GM23338 (cell line): ENCODE measurements around the gene STX8. TPM values are rescaled to one million over a fixed set of nuclear protein-coding genes. Genes with fewer than 3 reads are reported as not detected.
"Not testable (repeated sequence)": the region's sequence is repeated elsewhere in the genome, so short reads cannot be mapped to it uniquely, and the experiment has no call there.

ENCODE experiments used
- ATAC-seq: fragments of 200-7000 bp; cut with Tn5 transposase; 3 replicates; pipeline ENCODE4 v1.9.1; 2020
- DNase-seq: peaks from one replicate; pipeline ENCODE4 v3.0.0-alpha.2; 2015; ENCODE audit warnings: low spot score
- H2AFZ ChIP-seq: fragments of 200-600 bp; sonication (generic); 2 replicates; pipeline ENCODE4 v1.8.0; 2016; ENCODE audit warnings: antibody characterized with exemption, mild to moderate bottlenecking, moderate library complexity
- H3F3A ChIP-seq: fragments of 200-600 bp; sonication (generic); replicated peaks from 2 replicates; pipeline ENCODE4 v1.8.0; 2017; ENCODE audit warnings: antibody characterized with exemption, mixed run types, low read depth
- H3K27ac ChIP-seq: fragments of 200-600 bp; sonication (generic); 2 replicates; pipeline ENCODE4 v1.6.1; 2016; ENCODE audit warnings: low read depth
- H3K27me3 ChIP-seq: fragments of 200-600 bp; sonication (generic); 2 replicates; pipeline ENCODE4 v1.8.0; 2016; ENCODE audit warnings: mild to moderate bottlenecking, mixed run types, moderate library complexity; ENCODE audit not compliant: insufficient read depth
- H3K36me3 ChIP-seq: fragments of 200-600 bp; sonication (generic); 2 replicates; pipeline ENCODE4 v1.8.0; 2016; ENCODE audit warnings: mild to moderate bottlenecking; ENCODE audit not compliant: insufficient read depth
- H3K4me1 ChIP-seq: fragments of 200-600 bp; sonication (generic); 2 replicates; pipeline ENCODE4 v1.8.0; 2016; ENCODE audit warnings: mild to moderate bottlenecking, moderate library complexity; ENCODE audit not compliant: insufficient read depth
- H3K4me2 ChIP-seq: fragments of 200-600 bp; sonication (generic); 2 replicates; pipeline ENCODE4 v1.7.1; 2017; ENCODE audit warnings: mixed run types
- H3K4me3 ChIP-seq: fragments of 200-600 bp; sonication (generic); 2 replicates; pipeline ENCODE4 v1.6.1; 2016; ENCODE audit warnings: mixed run types
- H3K79me2 ChIP-seq: fragments of 200-600 bp; sonication (generic); replicated peaks from 2 replicates; pipeline ENCODE4 v1.8.0; 2017; ENCODE audit warnings: mild to moderate bottlenecking; ENCODE audit not compliant: insufficient read depth
- H3K9me2 ChIP-seq: fragments of 200-600 bp; sonication (generic); 2 replicates; pipeline ENCODE4 v1.8.0; 2017; ENCODE audit not compliant: insufficient read depth
- H4K20me1 ChIP-seq: fragments of 200-600 bp; sonication (generic); replicated peaks from 2 replicates; pipeline ENCODE4 v1.8.0; 2017; ENCODE audit warnings: mild to moderate bottlenecking; ENCODE audit not compliant: insufficient read depth
- H3K27ac Mint-ChIP-seq: 2 replicates; pipeline ENCODE4 v1.8.0; 2020; ENCODE audit warnings: inconsistent platforms, mild to moderate bottlenecking, moderate library complexity, mixed read lengths
- H3K27me3 Mint-ChIP-seq: 3 replicates; pipeline ENCODE4 v1.8.0; 2022; ENCODE audit warnings: low read depth, mild to moderate bottlenecking, moderate library complexity, mixed read lengths, inconsistent platforms; ENCODE audit not compliant: insufficient read depth, poor library complexity
- H3K36me3 Mint-ChIP-seq: 3 replicates; pipeline ENCODE4 v1.8.0; 2021; ENCODE audit warnings: low read depth, mild to moderate bottlenecking, inconsistent platforms, moderate library complexity, mixed read lengths
- H3K4me1 Mint-ChIP-seq: 3 replicates; pipeline ENCODE4 v1.8.0; 2020; ENCODE audit warnings: mild to moderate bottlenecking, inconsistent platforms, mixed read lengths
- H3K4me3 Mint-ChIP-seq: 3 replicates; pipeline ENCODE4 v1.8.0; 2021; ENCODE audit warnings: moderate library complexity, mild to moderate bottlenecking, inconsistent platforms, mixed read lengths
- H3K9me3 Mint-ChIP-seq: 3 replicates; pipeline ENCODE4 v1.8.0; 2020; ENCODE audit warnings: moderate library complexity, mild to moderate bottlenecking, inconsistent platforms, mixed read lengths
- EZH2 ChIP-seq: fragments of 200-600 bp; sonication (generic); IDR thresholded peaks from one replicate; pipeline ENCODE4 v1.8.0; 2017; ENCODE audit warnings: antibody characterized with exemption, mild to moderate bottlenecking, low read depth; ENCODE audit not compliant: unreplicated experiment
- EZH2phosphoT487 ChIP-seq: fragments of 200-600 bp; sonication (generic); IDR thresholded peaks from one replicate; pipeline ENCODE4 v1.8.1; 2018; ENCODE audit warnings: antibody characterized with exemption; ENCODE audit not compliant: unreplicated experiment
- NANOG ChIP-seq: IDR thresholded peaks from 2 replicates; pipeline ENCODE4 v1.6.1; 2016; ENCODE audit warnings: antibody characterized with exemption, borderline replicate concordance
- POLR2AphosphoS5 ChIP-seq: IDR thresholded peaks from 2 replicates; pipeline ENCODE4 v1.6.1; 2016; ENCODE audit warnings: antibody characterized with exemption, low read depth
- ZNF114 ChIP-seq: fragments of 250-450 bp; sonication (Bioruptor Pico); IDR thresholded peaks from 2 replicates; pipeline ENCODE4 v1.5.0; 2020; ENCODE audit warnings: mild to moderate bottlenecking, moderate library complexity
- ZNF331 ChIP-seq: fragments of 250-450 bp; sonication (Bioruptor Pico); IDR thresholded peaks from 2 replicates; pipeline ENCODE4 v1.5.0; 2020; ENCODE audit warnings: low read depth, mild to moderate bottlenecking, moderate library complexity
- polyA plus RNA-seq: library from polyadenylated mRNA; unstranded; fragments of >200 nt; fragmentation: Nextera tagmentation; extraction: Ambion mirVana; gene quantifications from 2 replicates; pipeline ENCODE4 v1.2.1, GENCODE V29; 2016
- total RNA-seq: library from RNA; depleted of rRNA; stranded (reverse); fragments of >200 nt; shearing (Covaris generic); gene quantifications from 2 replicates; pipeline ENCODE4 v1.2.3, GENCODE V29; 2014
- TF ChIP-seq, protein P1 (sequence below), 2 experiments: fragments of 200-600 bp in 1 of 2; sonication (generic) in 1 of 2; conservative IDR thresholded peaks; 2 replicates each; pipeline versions ENCODE4 v1.5.1 to v1.6.1; 2016 to 2017; ENCODE audit warnings: antibody characterized with exemption in 2 of 2, low read depth in 2 of 2, mild to moderate bottlenecking in 2 of 2, moderate library complexity in 1 of 2
- TF ChIP-seq, protein P2 (sequence below): fragments of 250-450 bp; sonication (Bioruptor Pico); IDR thresholded peaks from 2 replicates; pipeline ENCODE4 v1.5.0; 2020; ENCODE audit warnings: mild to moderate bottlenecking, moderate library complexity

Gene STX8
- total and polyA plus RNA-seq, 2 experiments from 2014 or later: 59.4 to 82.3 TPM

DNA sequence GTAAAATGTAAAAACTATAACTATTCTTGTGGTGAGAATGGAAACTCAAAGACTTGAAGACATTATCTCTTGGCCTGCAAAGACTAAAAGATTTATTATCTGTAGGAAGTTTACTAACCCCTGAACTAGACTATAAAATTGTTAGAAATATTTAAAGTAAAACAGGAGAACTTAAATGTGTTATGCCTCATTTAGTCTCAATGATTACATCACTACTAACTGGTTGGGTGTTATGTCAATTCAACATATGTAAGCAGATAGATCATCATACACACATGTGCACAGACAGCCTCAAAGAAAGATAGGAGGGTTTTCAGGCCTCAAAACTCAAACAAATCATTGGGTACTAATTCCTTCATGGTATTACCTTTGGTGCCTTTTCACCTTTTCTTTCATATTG lies 7.6 kb downstream of the STX8 start:
- Histone ChIP-seq H3K4me1 (no peaks in the 10 kb centered on the region), H3K4me2 (no peak overlapping the region), H3F3A (no peaks in the 10 kb centered on the region), H3K4me3 (no peak overlapping the region), H2AFZ (no peak overlapping the region), H3K27ac (no peak overlapping the region), H4K20me1 (no peaks in the 10 kb centered on the region; the same call in 1 of the 2 replicates), H3K9me2 (no peaks in the 10 kb centered on the region), H3K79me2 (peaks cover 15% of the 10 kb centered on the region), H3K36me3 (0 out of 2 replicates have a peak, but pooled peaks cover 10% of the 10 kb centered on the region), H3K27me3 (no peaks in the 10 kb centered on the region)
- DNase-seq: no peak
- Mint-ChIP-seq H3K4me1 (no peaks in the 10 kb centered on the region), H3K4me3 (no peak overlapping the region), H3K27me3 (peaks cover 2% of the 10 kb centered on the region), H3K27ac (no peak overlapping the region), H3K9me3 (no peaks in the 10 kb centered on the region), H3K36me3 (peaks cover 10% of the 10 kb centered on the region)
- no peak for ATAC-seq
- no peak for TF ChIP-seq ZNF331 (CRISPR knock-in tag)
- TF ChIP-seq EZH2phosphoT487: no peak
- TF ChIP-seq ZNF114 (CRISPR knock-in tag): no peak
- TF ChIP-seq, protein P1, sequence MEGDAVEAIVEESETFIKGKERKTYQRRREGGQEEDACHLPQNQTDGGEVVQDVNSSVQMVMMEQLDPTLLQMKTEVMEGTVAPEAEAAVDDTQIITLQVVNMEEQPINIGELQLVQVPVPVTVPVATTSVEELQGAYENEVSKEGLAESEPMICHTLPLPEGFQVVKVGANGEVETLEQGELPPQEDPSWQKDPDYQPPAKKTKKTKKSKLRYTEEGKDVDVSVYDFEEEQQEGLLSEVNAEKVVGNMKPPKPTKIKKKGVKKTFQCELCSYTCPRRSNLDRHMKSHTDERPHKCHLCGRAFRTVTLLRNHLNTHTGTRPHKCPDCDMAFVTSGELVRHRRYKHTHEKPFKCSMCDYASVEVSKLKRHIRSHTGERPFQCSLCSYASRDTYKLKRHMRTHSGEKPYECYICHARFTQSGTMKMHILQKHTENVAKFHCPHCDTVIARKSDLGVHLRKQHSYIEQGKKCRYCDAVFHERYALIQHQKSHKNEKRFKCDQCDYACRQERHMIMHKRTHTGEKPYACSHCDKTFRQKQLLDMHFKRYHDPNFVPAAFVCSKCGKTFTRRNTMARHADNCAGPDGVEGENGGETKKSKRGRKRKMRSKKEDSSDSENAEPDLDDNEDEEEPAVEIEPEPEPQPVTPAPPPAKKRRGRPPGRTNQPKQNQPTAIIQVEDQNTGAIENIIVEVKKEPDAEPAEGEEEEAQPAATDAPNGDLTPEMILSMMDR (conservative IDR thresholded peaks at IDR 0.05; ENCODE audit: low read depth in 2 of 2): no peak
- TF ChIP-seq NANOG: no peak
- TF ChIP-seq POLR2AphosphoS5: no peak
- TF ChIP-seq, protein P2, sequence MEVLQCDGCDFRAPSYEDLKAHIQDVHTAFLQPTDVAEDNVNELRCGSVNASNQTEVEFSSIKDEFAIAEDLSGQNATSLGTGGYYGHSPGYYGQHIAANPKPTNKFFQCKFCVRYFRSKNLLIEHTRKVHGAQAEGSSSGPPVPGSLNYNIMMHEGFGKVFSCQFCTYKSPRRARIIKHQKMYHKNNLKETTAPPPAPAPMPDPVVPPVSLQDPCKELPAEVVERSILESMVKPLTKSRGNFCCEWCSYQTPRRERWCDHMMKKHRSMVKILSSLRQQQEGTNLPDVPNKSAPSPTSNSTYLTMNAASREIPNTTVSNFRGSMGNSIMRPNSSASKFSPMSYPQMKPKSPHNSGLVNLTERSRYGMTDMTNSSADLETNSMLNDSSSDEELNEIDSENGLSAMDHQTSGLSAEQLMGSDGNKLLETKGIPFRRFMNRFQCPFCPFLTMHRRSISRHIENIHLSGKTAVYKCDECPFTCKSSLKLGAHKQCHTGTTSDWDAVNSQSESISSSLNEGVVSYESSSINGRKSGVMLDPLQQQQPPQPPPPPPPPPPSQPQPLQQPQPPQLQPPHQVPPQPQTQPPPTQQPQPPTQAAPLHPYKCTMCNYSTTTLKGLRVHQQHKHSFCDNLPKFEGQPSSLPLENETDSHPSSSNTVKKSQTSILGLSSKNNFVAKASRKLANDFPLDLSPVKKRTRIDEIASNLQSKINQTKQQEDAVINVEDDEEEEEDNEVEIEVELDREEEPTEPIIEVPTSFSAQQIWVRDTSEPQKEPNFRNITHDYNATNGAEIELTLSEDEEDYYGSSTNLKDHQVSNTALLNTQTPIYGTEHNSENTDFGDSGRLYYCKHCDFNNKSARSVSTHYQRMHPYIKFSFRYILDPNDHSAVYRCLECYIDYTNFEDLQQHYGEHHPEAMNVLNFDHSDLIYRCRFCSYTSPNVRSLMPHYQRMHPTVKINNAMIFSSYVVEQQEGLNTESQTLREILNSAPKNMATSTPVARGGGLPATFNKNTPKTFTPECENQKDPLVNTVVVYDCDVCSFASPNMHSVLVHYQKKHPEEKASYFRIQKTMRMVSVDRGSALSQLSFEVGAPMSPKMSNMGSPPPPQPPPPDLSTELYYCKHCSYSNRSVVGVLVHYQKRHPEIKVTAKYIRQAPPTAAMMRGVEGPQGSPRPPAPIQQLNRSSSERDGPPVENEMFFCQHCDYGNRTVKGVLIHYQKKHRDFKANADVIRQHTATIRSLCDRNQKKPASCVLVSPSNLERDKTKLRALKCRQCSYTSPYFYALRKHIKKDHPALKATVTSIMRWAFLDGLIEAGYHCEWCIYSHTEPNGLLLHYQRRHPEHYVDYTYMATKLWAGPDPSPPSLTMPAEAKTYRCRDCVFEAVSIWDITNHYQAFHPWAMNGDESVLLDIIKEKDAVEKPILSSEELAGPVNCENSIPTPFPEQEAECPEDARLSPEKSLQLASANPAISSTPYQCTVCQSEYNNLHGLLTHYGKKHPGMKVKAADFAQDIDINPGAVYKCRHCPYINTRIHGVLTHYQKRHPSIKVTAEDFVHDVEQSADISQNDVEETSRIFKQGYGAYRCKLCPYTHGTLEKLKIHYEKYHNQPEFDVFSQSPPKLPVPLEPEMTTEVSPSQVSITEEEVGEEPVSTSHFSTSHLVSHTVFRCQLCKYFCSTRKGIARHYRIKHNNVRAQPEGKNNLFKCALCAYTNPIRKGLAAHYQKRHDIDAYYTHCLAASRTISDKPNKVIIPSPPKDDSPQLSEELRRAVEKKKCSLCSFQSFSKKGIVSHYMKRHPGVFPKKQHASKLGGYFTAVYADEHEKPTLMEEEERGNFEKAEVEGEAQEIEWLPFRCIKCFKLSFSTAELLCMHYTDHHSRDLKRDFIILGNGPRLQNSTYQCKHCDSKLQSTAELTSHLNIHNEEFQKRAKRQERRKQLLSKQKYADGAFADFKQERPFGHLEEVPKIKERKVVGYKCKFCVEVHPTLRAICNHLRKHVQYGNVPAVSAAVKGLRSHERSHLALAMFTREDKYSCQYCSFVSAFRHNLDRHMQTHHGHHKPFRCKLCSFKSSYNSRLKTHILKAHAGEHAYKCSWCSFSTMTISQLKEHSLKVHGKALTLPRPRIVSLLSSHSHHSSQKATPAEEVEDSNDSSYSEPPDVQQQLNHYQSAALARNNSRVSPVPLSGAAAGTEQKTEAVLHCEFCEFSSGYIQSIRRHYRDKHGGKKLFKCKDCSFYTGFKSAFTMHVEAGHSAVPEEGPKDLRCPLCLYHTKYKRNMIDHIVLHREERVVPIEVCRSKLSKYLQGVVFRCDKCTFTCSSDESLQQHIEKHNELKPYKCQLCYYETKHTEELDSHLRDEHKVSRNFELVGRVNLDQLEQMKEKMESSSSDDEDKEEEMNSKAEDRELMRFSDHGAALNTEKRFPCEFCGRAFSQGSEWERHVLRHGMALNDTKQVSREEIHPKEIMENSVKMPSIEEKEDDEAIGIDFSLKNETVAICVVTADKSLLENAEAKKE: no peak
- no peak for TF ChIP-seq EZH2

DNA sequence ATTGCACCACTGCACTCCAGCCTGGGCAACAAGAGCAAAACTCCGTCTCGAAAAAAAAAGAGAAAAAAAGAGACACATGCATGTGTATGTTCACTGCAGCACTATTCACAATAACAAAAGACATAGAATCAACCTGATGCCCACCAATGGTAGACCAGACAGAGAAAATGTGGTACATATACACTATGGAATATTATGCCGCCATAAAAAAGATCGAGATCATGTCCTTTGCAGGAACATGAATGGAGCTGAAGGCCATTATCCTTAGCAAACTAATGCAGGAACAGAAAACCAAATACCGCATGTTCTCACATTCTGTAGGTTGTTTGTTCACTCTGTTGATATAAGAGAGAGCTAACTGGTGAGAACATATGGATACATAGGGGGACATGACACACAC lies 8.9 kb downstream of the STX8 start:
- not testable (repeated sequence) for ATAC-seq
- H3K36me3 Mint-ChIP-seq: peaks cover 14% of the 10 kb centered on the region

More for the DNA sequence above, 8.9 kb downstream of the STX8 start:
- not testable (repeated sequence) for H3K27ac ChIP-seq, DNase-seq, H3K4me2 ChIP-seq, H3K9me2 ChIP-seq, H3K9me3 Mint-ChIP-seq, H3K4me1 Mint-ChIP-seq, H2AFZ ChIP-seq, H3K27me3 ChIP-seq, H3K27ac Mint-ChIP-seq, H4K20me1 ChIP-seq, H3K4me3 Mint-ChIP-seq, H3K4me3 ChIP-seq, H3F3A ChIP-seq, H3K27me3 Mint-ChIP-seq, H3K4me1 ChIP-seq, H3K36me3 ChIP-seq
- H3K79me2 ChIP-seq: peaks cover 15% of the 10 kb centered on the region
